BE2C (cell line): ENCODE results near the gene BRMS1L.
"Not testable (repeated sequence)": the region's sequence is repeated elsewhere in the genome, so short reads cannot be mapped to it uniquely, and the experiment has no call there.

ENCODE experiments used
- DNase-seq: peaks from one replicate; pipeline ENCODE4 v3.0.0-alpha.2; 2020
- H3K27me3 ChIP-seq: fragments of 250-450 bp; sonication (Bioruptor Pico); 2 replicates; pipeline ENCODE4 v1.5.1; 2020; ENCODE audit warnings: mild to moderate bottlenecking
- H3K36me3 ChIP-seq: fragments of 250-450 bp; sonication (Bioruptor Pico); 2 replicates; pipeline ENCODE4 v1.5.1; 2020; ENCODE audit warnings: mild to moderate bottlenecking
- H3K4me1 ChIP-seq: fragments of 250-450 bp; sonication (Bioruptor Pico); 2 replicates; pipeline ENCODE4 v1.5.1; 2020
- H3K4me3 ChIP-seq: 2 replicates; pipeline ENCODE4 v1.5.1; 2011; ENCODE audit warnings: low read depth, low read length
- H3K9me3 ChIP-seq: fragments of 250-450 bp; sonication (Bioruptor Pico); 2 replicates; pipeline ENCODE4 v1.5.1; 2020
- TF ChIP-seq, protein P1 (sequence below): IDR thresholded peaks from 2 replicates; pipeline ENCODE4 v1.5.1; 2012; ENCODE audit warnings: mild to moderate bottlenecking, low read depth, low read length

Gene BRMS1L

GRCh38 chr14:35819591-35820540, 6.3 kb upstream of the BRMS1L start:
- TF ChIP-seq, protein P1, sequence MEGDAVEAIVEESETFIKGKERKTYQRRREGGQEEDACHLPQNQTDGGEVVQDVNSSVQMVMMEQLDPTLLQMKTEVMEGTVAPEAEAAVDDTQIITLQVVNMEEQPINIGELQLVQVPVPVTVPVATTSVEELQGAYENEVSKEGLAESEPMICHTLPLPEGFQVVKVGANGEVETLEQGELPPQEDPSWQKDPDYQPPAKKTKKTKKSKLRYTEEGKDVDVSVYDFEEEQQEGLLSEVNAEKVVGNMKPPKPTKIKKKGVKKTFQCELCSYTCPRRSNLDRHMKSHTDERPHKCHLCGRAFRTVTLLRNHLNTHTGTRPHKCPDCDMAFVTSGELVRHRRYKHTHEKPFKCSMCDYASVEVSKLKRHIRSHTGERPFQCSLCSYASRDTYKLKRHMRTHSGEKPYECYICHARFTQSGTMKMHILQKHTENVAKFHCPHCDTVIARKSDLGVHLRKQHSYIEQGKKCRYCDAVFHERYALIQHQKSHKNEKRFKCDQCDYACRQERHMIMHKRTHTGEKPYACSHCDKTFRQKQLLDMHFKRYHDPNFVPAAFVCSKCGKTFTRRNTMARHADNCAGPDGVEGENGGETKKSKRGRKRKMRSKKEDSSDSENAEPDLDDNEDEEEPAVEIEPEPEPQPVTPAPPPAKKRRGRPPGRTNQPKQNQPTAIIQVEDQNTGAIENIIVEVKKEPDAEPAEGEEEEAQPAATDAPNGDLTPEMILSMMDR = no peak
- H3K36me3 ChIP-seq = no peaks in the 10 kb centered on the region
- H3K4me1 ChIP-seq = no peaks in the 10 kb centered on the region
- no peak for DNase-seq
- no peak overlapping the region for H3K4me3 ChIP-seq
- H3K9me3 ChIP-seq = no peaks in the 10 kb centered on the region
- H3K27me3 ChIP-seq = no peaks in the 10 kb centered on the region

DNA sequence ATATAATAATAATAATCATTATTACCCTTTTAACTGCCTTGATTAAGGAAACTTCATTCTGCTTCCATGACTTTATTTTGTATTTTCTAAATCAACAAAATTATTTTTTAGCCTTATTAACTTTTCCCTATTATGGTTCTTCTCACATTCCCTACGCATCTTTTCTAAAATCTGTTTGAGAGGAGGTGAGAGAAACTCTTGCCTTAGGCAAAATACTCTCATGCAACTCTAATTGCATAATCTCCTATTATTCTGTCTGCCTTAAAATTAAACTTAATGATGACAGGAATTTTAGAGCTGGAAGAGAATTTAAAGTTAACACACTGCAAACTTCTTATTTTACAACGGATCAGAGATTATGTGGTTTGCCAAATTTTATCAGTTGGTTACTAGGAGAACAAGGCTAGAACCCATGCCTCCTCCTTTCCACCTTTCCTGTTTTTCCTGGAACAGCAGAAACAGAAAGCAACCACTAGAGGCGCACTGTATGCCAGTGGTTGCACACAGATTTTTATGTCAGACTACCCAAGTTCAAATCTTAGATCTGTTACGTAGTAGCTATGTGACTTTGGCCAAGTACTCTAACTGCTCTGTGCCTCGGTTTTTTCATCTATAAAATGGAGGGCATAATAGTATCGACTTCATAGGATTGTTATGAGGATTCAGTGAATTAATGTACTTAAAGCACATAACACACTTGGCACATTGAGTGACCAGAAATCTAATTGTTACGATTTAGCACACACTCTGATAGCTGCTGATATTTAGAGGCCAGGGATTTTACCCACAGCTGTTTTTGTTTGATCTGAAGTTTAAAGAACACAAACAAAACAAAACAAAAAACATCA, 4.3 kb upstream of the BRMS1L start:
- Histone ChIP-seq H3K27me3 (no peaks in the 10 kb centered on the region), H3K9me3 (no peaks in the 10 kb centered on the region), H3K4me1 (no peaks in the 10 kb centered on the region), H3K36me3 (no peaks in the 10 kb centered on the region), H3K4me3 (no peak overlapping the region)
- DNase-seq = peak; percentile 32
- TF ChIP-seq, protein P1 = peak; percentile 96

GRCh38 chr14:35822501-35822900, 3.6 kb upstream of the BRMS1L start:
- Histone ChIP-seq H3K4me1 (no peaks in the 10 kb centered on the region), H3K9me3 (no peaks in the 10 kb centered on the region), H3K27me3 (no peaks in the 10 kb centered on the region), H3K36me3 (no peaks in the 10 kb centered on the region), H3K4me3 (no peak overlapping the region)
- TF ChIP-seq, protein P1 = no peak
- DNase-seq = no peak

DNA sequence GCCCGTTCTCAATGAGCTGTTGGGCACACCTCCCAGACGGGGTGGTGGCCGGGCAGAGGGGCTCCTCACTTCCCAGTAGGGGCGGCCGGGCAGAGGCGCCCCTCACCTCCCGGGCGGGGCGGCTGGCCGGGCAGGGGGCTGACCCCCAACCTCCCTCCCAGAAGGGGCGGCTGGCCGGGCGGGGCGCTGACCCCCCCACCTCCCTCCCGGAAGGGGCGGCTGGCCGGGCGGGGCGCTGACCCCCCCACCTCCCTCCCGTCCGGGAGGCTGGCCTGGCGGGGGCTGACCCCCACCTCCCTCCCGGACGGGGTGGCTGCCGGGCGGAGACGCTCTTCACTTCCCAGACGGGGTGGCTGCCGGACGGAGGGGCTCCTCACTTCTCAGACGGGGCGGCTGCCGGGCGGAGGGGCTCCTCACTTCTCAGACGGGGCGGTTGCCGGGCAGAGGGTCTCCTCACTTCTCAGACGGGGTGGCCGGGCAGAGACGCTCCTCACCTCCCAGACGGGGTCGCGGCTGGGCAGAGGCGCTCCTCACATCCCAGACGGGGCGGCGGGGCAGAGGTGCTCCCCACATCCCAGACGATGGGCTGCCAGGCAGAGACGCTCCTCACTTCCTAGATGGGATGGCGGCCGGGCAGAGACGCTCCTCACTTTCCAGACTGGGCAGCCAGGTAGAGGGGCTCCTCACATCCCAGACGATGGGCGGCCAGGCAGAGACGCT, 1.5 kb upstream of the BRMS1L start:
- not testable (repeated sequence) for H3K36me3 ChIP-seq, DNase-seq, H3K4me3 ChIP-seq, H3K9me3 ChIP-seq, H3K4me1 ChIP-seq, H3K27me3 ChIP-seq

GRCh38 chr14:35825968-35826217, 245 bp upstream of the BRMS1L start:
- Histone ChIP-seq H3K4me1 (no peaks in the 10 kb centered on the region), H3K27me3 (no peaks in the 10 kb centered on the region), H3K9me3 (no peaks in the 10 kb centered on the region), H3K36me3 (no peaks in the 10 kb centered on the region), H3K4me3 (peak overlapping the region; percentile 89)
- TF ChIP-seq, protein P1 = no peak
- DNase-seq = no peak

DNA sequence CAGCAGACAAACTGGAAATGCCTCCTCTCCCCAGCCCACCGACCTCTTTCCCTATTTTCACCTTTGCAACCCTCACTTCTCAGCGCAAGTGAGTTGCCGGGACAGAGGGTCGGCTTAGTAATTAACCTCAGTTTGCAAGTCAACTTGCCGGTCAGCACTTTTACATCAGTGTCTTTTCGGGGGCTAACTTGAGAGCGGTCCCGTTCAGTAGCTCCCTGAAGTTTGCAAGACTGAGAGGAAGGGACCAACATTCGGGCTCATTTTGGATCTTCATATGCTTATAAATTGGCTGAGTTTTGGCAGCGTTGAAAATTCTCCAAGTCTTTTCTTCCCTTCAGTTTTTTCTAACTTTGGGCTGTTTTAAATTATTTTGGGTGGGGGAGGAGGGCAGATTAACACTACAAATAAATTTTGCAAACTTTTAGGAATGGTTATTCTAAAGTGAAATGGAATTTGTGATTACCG, 846 bp downstream of the BRMS1L start:
- TF ChIP-seq, protein P1 = no peak
- DNase-seq = no peak
- H3K27me3 ChIP-seq = no peaks in the 10 kb centered on the region

More for the DNA sequence above, 846 bp downstream of the BRMS1L start:
- peak overlapping the region; percentile 99 for H3K4me3 ChIP-seq
- H3K36me3 ChIP-seq = no peaks in the 10 kb centered on the region; the same call in 1 of the 2 replicates
- H3K4me1 ChIP-seq = no peaks in the 10 kb centered on the region
- no peaks in the 10 kb centered on the region for H3K9me3 ChIP-seq
